Breast epithelium (tissue), 4 donors: ENCODE results near the gene TUBD1. TPM values are rescaled to one million over a fixed set of nuclear protein-coding genes. Genes with fewer than 3 reads are reported as not detected.
A peak's percentile ranks its signal among the peaks of the same experiment; 100 is the strongest.

Experiments
- DNase-seq, 2 donors: peaks; one replicate each; pipeline ENCODE4 v3.0.0-alpha.2; 2019; ENCODE audit warnings: low spot score in 2 of 2
- H3K27ac ChIP-seq, 2 donors: fragments of 200-600 bp; sonication (generic) in 1 of 2; one replicate each; pipeline ENCODE4 v1.5.1; 2016 to 2019; ENCODE audit warnings: mild to moderate bottlenecking in 1 of 2
- H3K27me3 ChIP-seq, 2 donors: fragments of 200-600 bp; sonication (generic) in 1 of 2; one replicate each; pipeline versions ENCODE4 v1.5.1 to v1.6.0; 2017 to 2019; ENCODE audit warnings: control low read depth in 1 of 2, mild to moderate bottlenecking in 1 of 2
- H3K36me3 ChIP-seq: fragments of 200-600 bp; one replicate; pipeline ENCODE4 v1.5.1; 2019
- H3K4me1 ChIP-seq, 2 donors: fragments of 200-600 bp; sonication (generic); one replicate each; pipeline ENCODE4 v1.5.1; 2016 to 2019; ENCODE audit warnings: control low read depth in 1 of 2
- H3K4me3 ChIP-seq, 3 donors: fragments of 200-600 bp; sonication (generic); 1 replicate in 2 of 3; 2 replicates in 1 of 3; pipeline ENCODE4 v1.5.1; 2016 to 2019; ENCODE audit warnings: mild to moderate bottlenecking in 3 of 3, moderate library complexity in 2 of 3
- H3K9me3 ChIP-seq, 2 donors: fragments of 200-600 bp; sonication (generic) in 1 of 2; one replicate each; pipeline ENCODE4 v1.5.1; 2016 to 2019; ENCODE audit warnings: control low read depth in 1 of 2
- CTCF ChIP-seq, 3 donors: fragments of 450-650 bp; IDR thresholded peaks; one replicate each; pipeline ENCODE4 v1.5.1; 2016 to 2017; ENCODE audit warnings: antibody characterized with exemption in 3 of 3, mild to moderate bottlenecking in 3 of 3, moderate library complexity in 3 of 3
- POLR2A ChIP-seq: fragments of 450-650 bp; IDR thresholded peaks from one replicate; pipeline ENCODE4 v1.6.1; 2016; ENCODE audit warnings: antibody characterized with exemption, mild to moderate bottlenecking, moderate library complexity
- POLR2AphosphoS5 ChIP-seq, 3 donors: sonication (generic); formaldehyde crosslinking; IDR thresholded peaks; one replicate each; pipeline ENCODE4 v1.6.1; 2017; ENCODE audit warnings: antibody characterized with exemption in 3 of 3
- intact Hi-C: fragments of 100-400 bp; cut with DNase I; formaldehyde crosslinking; loops from one replicate; pipeline ENCODE4 v1.15.1; 2023; ENCODE audit warnings: low total_unique reads
- total RNA-seq, 3 donors: library from RNA; depleted of rRNA; stranded (reverse); fragments of >200 nt; gene quantifications; one replicate each; pipeline ENCODE4 v1.1.0, GENCODE V29; 2016

The TUBD1 gene
- total RNA-seq, 3 donors from 2014 or later, result 6.6 to 25.0 (median 19.7) TPM

- H3K9me3 ChIP-seq, result no peaks in the 10 kb centered on the region
- no peaks in the 10 kb centered on the region for H3K27me3 ChIP-seq
- no peak for TF ChIP-seq POLR2A
- no peak for TF ChIP-seq POLR2AphosphoS5 (IDR thresholded peaks at IDR 0.05)
- no peak for TF ChIP-seq CTCF (IDR thresholded peaks at IDR 0.05)
- intact Hi-C loops, result no loop called here
- no peaks in the 10 kb centered on the region for H3K36me3 ChIP-seq
- no peak overlapping the region for H3K27ac ChIP-seq
- H3K4me3 ChIP-seq, result no peak overlapping the region
- no peaks in the 10 kb centered on the region for H3K4me1 ChIP-seq
- DNase-seq, result no peak
Measured at GRCh38 chr17:59916446-59916845, 23.7 kb upstream of the TUBD1 start.

- Histone ChIP-seq H3K9me3 (no peaks in the 10 kb centered on the region), H3K4me3 (no peak overlapping the region), H3K27me3 (no peaks in the 10 kb centered on the region), H3K36me3 (no peaks in the 10 kb centered on the region), H3K27ac (no peak overlapping the region), H3K4me1 (no peaks in the 10 kb centered on the region)
- TF ChIP-seq POLR2AphosphoS5 (IDR thresholded peaks at IDR 0.05) (no peak), POLR2A (no peak), CTCF (IDR thresholded peaks at IDR 0.05) (peak; percentile 51 to 65 (median 57))
- intact Hi-C loops, result no loop called here
- no peak for DNase-seq
Measured at GRCh38 chr17:59914274-59914854, 21.6 kb upstream of the TUBD1 start.

- TF ChIP-seq POLR2A (no peak), POLR2AphosphoS5 (IDR thresholded peaks at IDR 0.05) (no peak), CTCF (IDR thresholded peaks at IDR 0.05) (no peak)
- no peaks in the 10 kb centered on the region for H3K9me3 ChIP-seq
- DNase-seq, result no peak
- no peaks in the 10 kb centered on the region for H3K27me3 ChIP-seq
- H3K4me3 ChIP-seq, result no peak overlapping the region
- intact Hi-C loops, result no loop called here
- H3K36me3 ChIP-seq, result no peaks in the 10 kb centered on the region
- no peak overlapping the region for H3K27ac ChIP-seq
- no peaks in the 10 kb centered on the region for H3K4me1 ChIP-seq
Measured at GRCh38 chr17:59907467-59907866, 14.7 kb upstream of the TUBD1 start.

GRCh38 chr17:59903455-59903854, 10.7 kb upstream of the TUBD1 start:
- no peaks in the 10 kb centered on the region for H3K36me3 ChIP-seq
- intact Hi-C loops, result no loop called here
- no peak for TF ChIP-seq CTCF (IDR thresholded peaks at IDR 0.05)
- no peak for TF ChIP-seq POLR2A
- no peak for TF ChIP-seq POLR2AphosphoS5 (IDR thresholded peaks at IDR 0.05)
- DNase-seq, result no peak
- H3K9me3 ChIP-seq, result no peaks in the 10 kb centered on the region
- H3K4me3 ChIP-seq, result no peak overlapping the region
- no peaks in the 10 kb centered on the region for H3K4me1 ChIP-seq
- H3K27me3 ChIP-seq, result no peaks in the 10 kb centered on the region
- no peak overlapping the region for H3K27ac ChIP-seq

DNA sequence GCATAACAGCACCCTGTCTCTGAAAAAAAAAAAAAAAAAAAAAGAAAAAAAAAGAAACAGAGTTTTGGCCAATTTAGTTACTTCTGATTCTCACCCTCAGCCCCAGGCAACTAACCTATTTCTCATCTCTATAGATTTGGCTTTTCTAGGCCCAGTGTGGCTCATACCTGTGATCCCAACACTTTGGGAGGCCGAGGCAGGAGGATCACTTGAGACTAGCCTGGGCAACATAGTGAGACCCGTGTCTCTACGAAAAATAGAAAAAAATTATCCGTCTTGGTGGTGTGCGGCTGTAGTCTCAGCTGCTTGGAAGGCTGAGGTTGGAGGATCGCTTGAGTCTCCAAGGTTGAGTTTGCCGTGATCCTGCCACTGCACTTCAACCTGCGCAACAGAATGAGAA, 8.9 kb upstream of the TUBD1 start:
- TF ChIP-seq POLR2AphosphoS5 (IDR thresholded peaks at IDR 0.05) (no peak), CTCF (IDR thresholded peaks at IDR 0.05) (no peak), POLR2A (no peak)
- DNase-seq, result peak in 1 of 2 donors; percentile 10

More for the DNA sequence above, 8.9 kb upstream of the TUBD1 start:
- H3K27ac ChIP-seq, result no peak overlapping the region
- H3K36me3 ChIP-seq, result no peaks in the 10 kb centered on the region
- H3K9me3 ChIP-seq, result no peaks in the 10 kb centered on the region
- H3K4me3 ChIP-seq, result no peak overlapping the region
- H3K27me3 ChIP-seq, result no peaks in the 10 kb centered on the region
- intact Hi-C loops, result no loop called here
- H3K4me1 ChIP-seq, result no peaks in the 10 kb centered on the region
